Pancreas (tissue), 10 donors: ENCODE results near the gene SLC10A1. TPM values are rescaled to one million over a fixed set of nuclear protein-coding genes. Genes with fewer than 3 reads are reported as not detected.
"Not testable (repeated sequence)": the region's sequence is repeated elsewhere in the genome, so short reads cannot be mapped to it uniquely, and the experiment has no call there.

Source experiments
- ATAC-seq, 4 donors: fragments of 200-7000 bp; cut with Tn5 transposase; one replicate each; pipeline versions ENCODE4 v1.8.0 to v1.9.1; 2020; ENCODE audit warnings: mild to moderate bottlenecking in 4 of 4, moderate library complexity in 4 of 4
- DNase-seq, 6 donors: peaks; one replicate each; pipeline ENCODE4 v3.0.0-alpha.2; 2020
- FAIRE-seq: peaks from 2 replicates; lab custom pipeline; 2012; peaks lifted over from hg19 to GRCh38; lab: Jason Lieb, UNC
- H3K27ac ChIP-seq, 4 donors: fragments of 200-600 bp; sonication (generic); 1 replicate in 3 of 4; 2 replicates in 1 of 4; pipeline versions ENCODE4 v1.5.0 to v1.8.0; 2020
- H3K27me3 ChIP-seq, 4 donors: fragments of 200-600 bp; one replicate each; pipeline ENCODE4 v1.8.0; 2021
- H3K36me3 ChIP-seq, 3 donors: fragments of 200-600 bp; sonication (generic) in 1 of 3; one replicate each; pipeline versions ENCODE4 v1.5.0 to v1.8.0; 2020 to 2021
- H3K4me1 ChIP-seq, 3 donors: fragments of 200-600 bp; one replicate each; pipeline ENCODE4 v1.8.0; 2021
- H3K4me3 ChIP-seq, 4 donors: fragments of 200-600 bp; sonication (generic) in 2 of 4; one replicate each; pipeline versions ENCODE4 v1.5.0 to v1.8.0; 2020 to 2021
- H3K9me3 ChIP-seq, 4 donors: fragments of 200-600 bp; one replicate each; pipeline ENCODE4 v1.8.0; 2021
- WGBS, 2 donors: extraction: QIAGEN DNeasy Blood & Tissue Kit; methylation state at CpG; one replicate each; pipeline ENCODE4 v1.1.7; 2013; 5-methylcytosine and 5-hydroxymethylcytosine counted together
- intact Hi-C, 3 donors: fragments of 100-400 bp; cut with DNase I; formaldehyde crosslinking; loops; one replicate each; pipeline versions ENCODE4 v1.11.1 to v1.14.2; 2022
- polyA plus RNA-seq, 2 donors: library from polyadenylated mRNA; stranded (reverse); fragments of 200-250 nt; gene quantifications; one replicate each; pipeline ENCODE4 v1.2.3, GENCODE V29; 2013
- total RNA-seq, 6 donors: library from RNA; stranded (reverse); fragmentation: NEBNext Ultra II Directional in 4 of 6; extraction: Animal tissue kit (Norgen Biotek cat#: 25700) in 4 of 6; gene quantifications; one replicate each; pipeline versions ENCODE4 v1.2.1 to v1.2.4, GENCODE V29; 2021 to 2023
- TF ChIP-seq, protein P1 (sequence below), 4 donors: fragments of 200-600 bp; sonication (generic) in 3 of 4; IDR thresholded peaks; one replicate each; pipeline versions ENCODE4 v1.5.0 to v1.8.0; 2021; ENCODE audit warnings: antibody characterized with exemption in 4 of 4
- donor health status: healthy with polysubstance abuse.
- donor health status: DM: no; HTN: no; CAD: no; lungs with moderate emphysema.
- donor health status: DM: no; HTN: no; CAD: no.
- donor health status: control.
- donor health status: control.
- donor health status: Bipolar disorder and iron deficiency.
- donor health status: DM: yes; HTN: yes; CAD: no.
- donor health status: DM: no; HTN: no; CAD: no.
- donor health status: DM: no; HTN: no; CAD: no.
- donor health status: DM: yes; HTN: yes; CAD: no.

SLC10A1 gene
- total and polyA plus RNA-seq, 8 donors = 0.06 TPM; not detected in 7

DNA sequence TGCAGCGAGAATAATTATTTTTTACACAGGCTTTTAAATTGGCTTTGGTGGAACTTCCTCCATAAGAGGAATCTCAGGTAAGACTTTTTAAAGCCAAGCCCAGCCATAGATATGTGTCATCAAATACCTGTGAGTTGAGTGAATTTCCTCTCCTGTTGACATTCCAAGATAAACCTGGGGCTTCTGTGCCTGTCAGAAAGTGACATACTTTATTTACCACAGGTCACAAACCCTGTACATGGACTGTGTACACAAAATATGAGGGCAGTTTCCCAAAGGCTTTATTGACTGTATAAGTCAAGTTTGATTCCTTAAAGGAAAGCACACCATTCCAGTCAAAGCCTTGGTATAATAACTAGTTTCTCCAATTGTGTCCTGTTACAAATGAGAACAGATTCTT, 56.0 kb downstream of the SLC10A1 start:
- H3K9me3 ChIP-seq = no peaks in the 10 kb centered on the region
- no peaks in the 10 kb centered on the region for H3K27me3 ChIP-seq
- WGBS, 2 donors = 90 to 96% methylated on average over 1 of the region's 1 CpG
- no peaks in the 10 kb centered on the region for H3K4me1 ChIP-seq
- peak in 2 of 4 donors; percentile 29 to 54 for ATAC-seq
- TF ChIP-seq, protein P1, sequence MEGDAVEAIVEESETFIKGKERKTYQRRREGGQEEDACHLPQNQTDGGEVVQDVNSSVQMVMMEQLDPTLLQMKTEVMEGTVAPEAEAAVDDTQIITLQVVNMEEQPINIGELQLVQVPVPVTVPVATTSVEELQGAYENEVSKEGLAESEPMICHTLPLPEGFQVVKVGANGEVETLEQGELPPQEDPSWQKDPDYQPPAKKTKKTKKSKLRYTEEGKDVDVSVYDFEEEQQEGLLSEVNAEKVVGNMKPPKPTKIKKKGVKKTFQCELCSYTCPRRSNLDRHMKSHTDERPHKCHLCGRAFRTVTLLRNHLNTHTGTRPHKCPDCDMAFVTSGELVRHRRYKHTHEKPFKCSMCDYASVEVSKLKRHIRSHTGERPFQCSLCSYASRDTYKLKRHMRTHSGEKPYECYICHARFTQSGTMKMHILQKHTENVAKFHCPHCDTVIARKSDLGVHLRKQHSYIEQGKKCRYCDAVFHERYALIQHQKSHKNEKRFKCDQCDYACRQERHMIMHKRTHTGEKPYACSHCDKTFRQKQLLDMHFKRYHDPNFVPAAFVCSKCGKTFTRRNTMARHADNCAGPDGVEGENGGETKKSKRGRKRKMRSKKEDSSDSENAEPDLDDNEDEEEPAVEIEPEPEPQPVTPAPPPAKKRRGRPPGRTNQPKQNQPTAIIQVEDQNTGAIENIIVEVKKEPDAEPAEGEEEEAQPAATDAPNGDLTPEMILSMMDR (IDR thresholded peaks at IDR 0.05) = no peak
- no peak overlapping the region for H3K27ac ChIP-seq
- DNase-seq = no peak
- intact Hi-C loops = no loop called here
- no peaks in the 10 kb centered on the region for H3K36me3 ChIP-seq
- H3K4me3 ChIP-seq = no peak overlapping the region
- peak; percentile 23 for FAIRE-seq

DNA sequence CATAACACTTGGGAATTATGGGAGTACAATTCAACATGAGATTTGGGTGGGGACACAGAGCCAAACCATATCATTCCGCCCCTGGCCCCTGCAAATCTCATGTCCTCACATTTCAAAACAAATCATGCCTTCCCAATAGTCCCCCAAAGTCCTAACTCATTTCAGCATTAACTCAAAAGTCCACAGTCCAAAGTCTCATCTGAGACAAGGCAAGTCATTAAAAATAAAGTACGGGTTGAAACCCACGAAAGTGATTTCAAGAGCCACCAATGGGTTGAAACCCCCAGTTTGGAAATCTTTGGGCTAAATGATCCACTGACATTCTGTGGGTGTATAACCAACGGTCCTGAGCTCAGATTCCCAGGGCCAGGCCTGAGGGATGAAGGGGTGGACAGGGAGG, 60.6 kb downstream of the SLC10A1 start:
- DNase-seq, ATAC-seq, H3K36me3 ChIP-seq, H3K9me3 ChIP-seq, H3K4me1 ChIP-seq, H3K27ac ChIP-seq, H3K27me3 ChIP-seq, intact Hi-C loops, H3K4me3 ChIP-seq, FAIRE-seq: not testable (repeated sequence)
- 74 to 83% methylated on average over 4 of the region's 4 CpGs for WGBS, 2 donors

DNA sequence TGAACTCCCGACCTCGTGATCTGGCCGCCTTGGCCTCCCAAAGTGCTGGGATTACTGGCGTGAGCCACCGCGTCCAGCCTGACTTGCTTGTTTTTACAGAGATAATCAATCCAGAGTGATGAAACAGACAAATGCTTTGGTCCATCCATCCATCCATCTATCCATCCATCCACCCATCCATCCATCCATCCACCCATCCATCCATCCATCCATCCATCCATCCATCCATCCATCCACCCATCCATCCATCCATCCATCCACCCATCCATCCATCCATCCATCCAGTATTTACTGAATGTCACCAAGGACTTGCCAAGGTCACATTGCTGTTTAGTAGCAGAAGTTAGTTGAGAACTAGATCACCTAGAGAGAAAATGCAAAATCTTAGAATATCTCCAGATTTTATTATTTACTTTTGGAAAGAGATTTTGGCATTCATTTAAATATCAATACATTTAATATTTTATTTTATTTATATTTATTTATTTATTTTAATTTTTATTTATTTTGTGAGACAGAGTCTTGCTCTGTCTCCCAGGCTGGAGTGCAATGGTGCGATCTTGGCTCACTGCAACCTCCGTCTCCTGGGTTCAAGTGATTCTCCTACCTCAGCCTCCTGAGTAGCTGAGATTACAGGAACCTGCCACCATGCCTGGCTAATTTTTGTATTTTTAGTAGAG, 65.0 kb downstream of the SLC10A1 start:
- H3K4me3 ChIP-seq, H3K27ac ChIP-seq, DNase-seq, intact Hi-C loops, H3K4me1 ChIP-seq, ATAC-seq, H3K36me3 ChIP-seq, H3K27me3 ChIP-seq, FAIRE-seq, H3K9me3 ChIP-seq: not testable (repeated sequence)
- 78 to 89% methylated on average over 8 of the region's 8 CpGs for WGBS, 2 donors

DNA sequence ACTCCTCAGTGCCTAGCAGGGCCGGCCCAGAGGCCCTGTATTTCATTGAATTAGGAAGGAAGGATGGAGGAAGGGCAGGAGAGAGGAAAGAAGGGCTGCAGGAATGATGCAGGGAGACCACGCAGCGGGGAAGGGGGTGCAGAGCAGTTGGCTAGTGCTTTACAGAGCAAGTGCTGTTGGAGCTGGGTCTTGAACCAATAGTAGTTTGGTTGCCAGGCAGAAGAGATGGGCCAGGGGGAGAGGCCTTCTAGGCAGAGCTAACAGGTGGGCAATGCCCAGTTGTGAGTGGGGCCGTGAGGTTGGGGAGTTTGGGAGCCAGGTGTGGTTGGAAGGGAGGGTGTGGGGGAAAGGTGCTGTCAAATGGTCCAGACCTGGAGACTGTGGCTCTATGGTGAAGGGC, 69.2 kb downstream of the SLC10A1 start:
- FAIRE-seq = no peak
- no peak overlapping the region for H3K27ac ChIP-seq
- intact Hi-C loops = loop anchor here (2.0 to 10.0 kb wide), 3 partner anchors 123 to 141 kb away; no protein-coding TSS in a partner anchor

DNA sequence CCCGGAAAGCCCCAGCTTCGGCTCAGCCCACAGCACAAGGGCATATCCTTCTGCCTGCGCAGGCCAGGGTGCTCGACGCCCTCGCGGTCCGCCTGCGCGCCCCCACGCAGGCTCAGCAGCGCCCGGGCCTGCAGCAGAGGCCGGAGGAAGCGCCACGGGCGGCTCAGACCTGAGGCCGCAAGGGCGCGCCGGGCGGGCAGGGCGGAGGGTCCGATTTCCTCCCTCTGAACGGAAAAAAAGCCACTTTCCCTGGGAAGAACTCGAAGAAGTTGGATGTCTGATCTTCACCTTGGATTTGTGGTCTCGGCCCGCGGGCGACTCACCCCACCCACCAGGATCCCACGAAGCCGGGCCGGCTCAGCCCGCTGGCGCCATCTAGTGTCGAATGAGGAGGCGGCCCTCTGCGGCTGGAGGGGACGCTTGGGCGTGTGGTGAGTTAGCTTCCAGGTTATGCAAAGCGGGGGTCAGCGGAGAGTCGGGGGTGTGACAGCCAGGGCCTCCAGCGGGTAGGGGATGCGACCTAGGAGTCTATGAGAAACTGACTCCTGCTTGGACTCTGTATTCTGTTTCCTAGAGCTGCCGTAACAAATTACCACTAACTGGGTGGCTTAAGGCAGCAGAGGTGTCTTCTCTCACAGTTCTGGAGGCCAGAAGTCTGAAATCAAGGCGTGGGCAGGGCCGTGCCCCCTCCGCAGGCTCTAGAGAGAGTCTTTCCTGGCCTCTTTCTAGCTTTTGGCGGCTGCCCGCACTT, 70.1 kb downstream of the SLC10A1 start:
- peak overlapping the region in 2 of 4 donors; percentile 33 to 43 for H3K4me3 ChIP-seq
- peak; percentile 63 to 95 (median 80) for DNase-seq
- no peak for FAIRE-seq
- 6 to 7% methylated on average over 50 to 51 of the region's 51 CpGs for WGBS, 2 donors
- no peaks in the 10 kb centered on the region for H3K9me3 ChIP-seq
- H3K36me3 ChIP-seq = no peaks in the 10 kb centered on the region
- peak; percentile 96 to 97 (median 97) for ATAC-seq
- peaks cover 0 to 3% (median 0%) of the 10 kb centered on the region in 3 donors for H3K4me1 ChIP-seq
- peak overlapping the region in 1 of 4 donors; percentile 64 for H3K27ac ChIP-seq
- intact Hi-C loops = loop anchor here (2.0 to 10.0 kb wide), 3 partner anchors 122 to 140 kb away; no protein-coding TSS in a partner anchor
- no peaks in the 10 kb centered on the region for H3K27me3 ChIP-seq
- TF ChIP-seq, protein P1 (IDR thresholded peaks at IDR 0.05) = peak; percentile 92 to 98 (median 98)

More for the DNA sequence above, 69.2 kb downstream of the SLC10A1 start:
- Histone ChIP-seq H3K4me1 (peaks cover 0 to 3% (median 0%) of the 10 kb centered on the region in 3 donors), H3K36me3 (no peaks in the 10 kb centered on the region), H3K9me3 (no peaks in the 10 kb centered on the region), H3K4me3 (no peak overlapping the region), H3K27me3 (no peaks in the 10 kb centered on the region)
- 56 to 66% methylated on average over 4 of the region's 4 CpGs for WGBS, 2 donors
- ATAC-seq = no peak
- TF ChIP-seq, protein P1 (IDR thresholded peaks at IDR 0.05) = no peak
- no peak for DNase-seq

Other genes with a start within 250 kb of the SLC10A1 start
- not detected for gene CCDC177, start 222.4 kb downstream of the SLC10A1 start, total RNA-seq
- gene CCDC177, start 222.4 kb downstream of the SLC10A1 start, polyA plus RNA-seq = not detected
- gene SUSD6, start 185.6 kb downstream of the SLC10A1 start, total RNA-seq = 10 to 100 TPM; 17.8 to 41.9 (median 22.8) TPM
- 10 to 100 TPM in 1 of 2 donors, 1 to 10 TPM in 1; 8.9 to 12.2 TPM for gene SUSD6, start 185.6 kb downstream of the SLC10A1 start, polyA plus RNA-seq
- gene SRSF5, start 30.1 kb downstream of the SLC10A1 start, total RNA-seq = 100 to 1,000 TPM in 3 of 6 donors, 10 to 100 TPM in 3; 78.0 to 142 (median 113) TPM
- gene SRSF5, start 30.1 kb downstream of the SLC10A1 start, polyA plus RNA-seq = 100 to 1,000 TPM; 196 to 314 TPM
- gene SMOC1, start 82.2 kb upstream of the SLC10A1 start, total RNA-seq = 10 to 100 TPM in 1 of 6 donors, 1 to 10 TPM in 5; 2.2 to 55.7 (median 6.3) TPM
- gene SMOC1, start 82.2 kb upstream of the SLC10A1 start, polyA plus RNA-seq = 10 to 100 TPM in 1 of 2 donors, 1 to 10 TPM in 1; 2.9 to 12.5 TPM